ENCODE data around the gene SPDYE18. TPM values are rescaled to one million over a fixed set of nuclear protein-coding genes. Genes with fewer than 3 reads are reported as not detected.
"Not testable (repeated sequence)": the region's sequence is repeated elsewhere in the genome, so short reads cannot be mapped to it uniquely, and the experiment has no call there.

Gene SPDYE18, protein sequence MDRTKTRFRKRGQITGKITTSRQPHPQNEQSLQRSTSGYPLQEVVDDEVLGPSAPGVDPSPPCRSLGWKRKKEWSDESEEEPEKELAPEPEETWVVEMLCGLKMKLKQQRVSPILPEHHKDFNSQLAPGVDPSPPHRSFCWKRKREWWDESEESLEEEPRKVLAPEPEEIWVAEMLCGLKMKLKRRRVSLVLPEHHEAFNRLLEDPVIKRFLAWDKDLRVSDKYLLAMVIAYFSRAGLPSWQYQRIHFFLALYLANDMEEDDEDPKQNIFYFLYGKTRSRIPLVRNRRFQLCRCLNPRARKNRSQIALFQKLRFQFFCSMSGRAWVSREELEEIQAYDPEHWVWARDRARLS
- 0.63 TPM for total RNA-seq
- polyA plus RNA-seq, result 1.3 TPM

DNA sequence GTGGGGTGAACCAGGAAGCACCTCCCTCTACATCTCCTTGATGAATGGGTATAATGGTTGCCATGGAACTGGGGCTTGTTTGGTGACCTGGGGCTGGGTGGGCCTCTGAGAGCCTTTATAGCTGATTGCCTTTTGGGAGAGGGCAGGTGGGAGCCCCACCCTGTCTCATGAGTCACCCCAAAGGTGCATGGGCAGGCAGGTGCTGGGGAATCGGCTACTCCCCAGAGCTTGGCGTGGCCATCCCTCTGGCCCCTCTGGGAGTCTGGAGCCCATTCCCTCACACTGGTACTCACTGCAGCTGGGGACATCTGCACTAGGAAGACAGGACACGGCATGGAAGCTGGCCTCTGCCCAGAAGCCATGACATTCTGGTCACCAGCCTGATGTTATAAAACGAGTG lies at the start of gene SPDYE18:
SPDYE18 (minus strand) TSS at position 2 of the 400 bp plus-strand sequence. CDS start 2,046 bp downstream, outside the sequence.
- H3K4me3 ChIP-seq (ENCODE audit: low read depth, low read length), result not testable (repeated sequence)
- over 99% methylated on average over 4 of the region's 4 CpGs for WGBS

GRCh38 chr7:77108362-77108761 lies 46.0 kb upstream of the SPDYE18 start:
- not testable (repeated sequence) for H3K36me3 ChIP-seq (ENCODE audit: insufficient read depth); H3K4me3 ChIP-seq (ENCODE audit: low read depth, low read length); H3K27ac ChIP-seq (ENCODE audit: low read depth); H3K4me1 ChIP-seq (ENCODE audit: insufficient read depth); DNase-seq (ENCODE audit: extremely low spot score)
- 47% methylated on average over 1 of the region's 1 CpG for WGBS

More for the DNA sequence above, at the start of gene SPDYE18:
- not testable (repeated sequence) for DNase-seq (ENCODE audit: extremely low spot score); H3K27ac ChIP-seq (ENCODE audit: low read depth); H3K4me1 ChIP-seq (ENCODE audit: insufficient read depth); H3K36me3 ChIP-seq (ENCODE audit: insufficient read depth)

- WGBS, result 24% methylated on average over 3 of the region's 3 CpGs
- H3K4me3 ChIP-seq (ENCODE audit: low read depth, low read length); H3K4me1 ChIP-seq (ENCODE audit: insufficient read depth); H3K27ac ChIP-seq (ENCODE audit: low read depth); DNase-seq (ENCODE audit: extremely low spot score); H3K36me3 ChIP-seq (ENCODE audit: insufficient read depth): not testable (repeated sequence)
These were observed 45.3 kb upstream of the SPDYE18 start for GRCh38 chr7:77107659-77108058.

DNA sequence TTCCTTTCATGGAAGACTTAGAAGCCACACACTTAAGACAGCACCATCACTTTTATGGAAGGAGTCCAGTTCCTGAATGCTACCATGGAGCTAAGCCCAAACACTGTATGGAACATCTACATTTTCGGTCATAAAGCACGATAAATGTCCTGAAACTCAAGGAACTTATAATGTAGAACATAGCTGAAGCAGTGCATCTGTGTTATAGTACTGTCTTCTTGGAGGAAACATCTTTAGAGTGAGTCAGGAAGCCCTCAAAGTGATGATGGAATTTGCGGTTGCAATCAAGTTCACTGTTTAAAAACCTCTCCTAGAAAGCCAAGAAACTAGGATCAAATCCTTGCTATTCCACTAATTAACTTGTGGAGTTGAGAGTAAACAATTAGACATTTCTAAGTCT lies 43.5 kb upstream of the SPDYE18 start:
- WGBS, result 51% methylated on average over 3 of the region's 3 CpGs
- H3K4me3 ChIP-seq (ENCODE audit: low read depth, low read length); H3K4me1 ChIP-seq (ENCODE audit: insufficient read depth); DNase-seq (ENCODE audit: extremely low spot score); H3K27ac ChIP-seq (ENCODE audit: low read depth); H3K36me3 ChIP-seq (ENCODE audit: insufficient read depth): not testable (repeated sequence)

DNA sequence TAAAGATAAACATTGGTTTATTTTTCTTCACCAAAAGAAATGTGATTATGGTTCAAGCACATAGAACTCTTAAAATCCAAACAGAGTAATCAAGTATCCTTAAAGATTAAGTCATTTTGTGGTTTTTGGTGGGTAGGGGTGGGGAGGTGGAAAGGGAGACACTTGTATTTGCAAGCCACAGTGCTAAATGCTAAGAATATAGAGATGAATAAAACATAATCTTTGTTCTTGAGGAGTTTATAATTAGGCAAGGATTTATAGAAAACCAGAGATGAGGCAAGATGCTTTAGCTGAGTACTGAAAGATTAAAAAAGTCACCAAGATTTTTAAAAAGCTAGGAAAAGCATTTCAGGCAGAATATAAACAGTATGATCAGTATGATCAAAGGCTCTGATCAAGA lies 40.3 kb upstream of the SPDYE18 start:
- H3K36me3 ChIP-seq (ENCODE audit: insufficient read depth); H3K27ac ChIP-seq (ENCODE audit: low read depth); DNase-seq (ENCODE audit: extremely low spot score); H3K4me1 ChIP-seq (ENCODE audit: insufficient read depth); H3K4me3 ChIP-seq (ENCODE audit: low read depth, low read length): not testable (repeated sequence)

GRCh38 chr7:77101187-77101586 lies 38.8 kb upstream of the SPDYE18 start:
- H3K36me3 ChIP-seq (ENCODE audit: insufficient read depth); H3K27ac ChIP-seq (ENCODE audit: low read depth); H3K4me1 ChIP-seq (ENCODE audit: insufficient read depth); DNase-seq (ENCODE audit: extremely low spot score); H3K4me3 ChIP-seq (ENCODE audit: low read depth, low read length): not testable (repeated sequence)
- 92% methylated on average over 1 of the region's 1 CpG for WGBS

DNA sequence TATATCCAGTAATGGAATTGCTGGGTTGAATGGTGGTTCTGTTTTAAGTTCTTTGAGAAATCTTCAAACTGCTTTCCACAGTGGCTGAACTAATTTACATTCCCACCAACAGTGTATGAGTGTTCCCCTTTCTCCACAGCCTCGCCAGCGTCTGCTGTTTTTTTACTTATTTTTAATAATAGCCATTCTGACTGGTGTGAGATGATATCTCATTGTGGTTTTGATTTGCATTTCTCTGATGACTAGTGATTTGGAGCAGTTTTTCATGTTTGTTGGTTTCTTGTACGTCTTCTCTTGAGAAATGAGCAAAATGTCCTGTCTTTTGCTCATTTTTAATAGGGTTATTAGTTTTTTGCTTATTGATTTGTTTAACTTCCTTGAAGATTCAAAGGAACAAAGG lies 38.1 kb upstream of the SPDYE18 start:
- not testable (repeated sequence) for H3K4me1 ChIP-seq (ENCODE audit: insufficient read depth); H3K4me3 ChIP-seq (ENCODE audit: low read depth, low read length); H3K27ac ChIP-seq (ENCODE audit: low read depth); DNase-seq (ENCODE audit: extremely low spot score); H3K36me3 ChIP-seq (ENCODE audit: insufficient read depth)
- 82% methylated on average over 3 of the region's 3 CpGs for WGBS

- H3K27ac ChIP-seq (ENCODE audit: low read depth); H3K36me3 ChIP-seq (ENCODE audit: insufficient read depth); DNase-seq (ENCODE audit: extremely low spot score); H3K4me3 ChIP-seq (ENCODE audit: low read depth, low read length); H3K4me1 ChIP-seq (ENCODE audit: insufficient read depth): not testable (repeated sequence)
- WGBS, result 31% methylated on average over 2 of the region's 2 CpGs
These were observed 29.9 kb upstream of the SPDYE18 start for GRCh38 chr7:77092301-77092700.

DNA sequence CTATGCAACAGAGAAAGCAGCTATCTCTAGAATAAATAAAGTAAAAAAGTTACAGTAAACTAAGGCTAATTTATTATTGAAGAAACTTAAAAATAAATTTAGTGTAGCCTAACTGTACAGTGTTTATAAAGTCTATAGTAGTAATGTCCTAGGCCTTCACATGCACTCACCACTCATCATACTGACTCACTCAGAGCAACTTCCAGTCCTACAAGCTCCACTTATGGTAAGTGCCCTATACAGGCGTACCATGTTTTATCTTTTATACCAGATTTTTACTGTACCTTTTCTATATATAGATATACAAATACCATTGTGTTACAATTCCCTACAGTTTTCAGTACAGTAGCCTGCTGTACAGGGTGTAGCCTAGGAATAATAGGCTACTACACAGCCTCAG lies 19.8 kb upstream of the SPDYE18 start:
- not testable (repeated sequence) for H3K4me1 ChIP-seq (ENCODE audit: insufficient read depth); H3K27ac ChIP-seq (ENCODE audit: low read depth); H3K4me3 ChIP-seq (ENCODE audit: low read depth, low read length); H3K36me3 ChIP-seq (ENCODE audit: insufficient read depth); DNase-seq (ENCODE audit: extremely low spot score)
- WGBS, result 95% methylated on average over 1 of the region's 1 CpG

DNA sequence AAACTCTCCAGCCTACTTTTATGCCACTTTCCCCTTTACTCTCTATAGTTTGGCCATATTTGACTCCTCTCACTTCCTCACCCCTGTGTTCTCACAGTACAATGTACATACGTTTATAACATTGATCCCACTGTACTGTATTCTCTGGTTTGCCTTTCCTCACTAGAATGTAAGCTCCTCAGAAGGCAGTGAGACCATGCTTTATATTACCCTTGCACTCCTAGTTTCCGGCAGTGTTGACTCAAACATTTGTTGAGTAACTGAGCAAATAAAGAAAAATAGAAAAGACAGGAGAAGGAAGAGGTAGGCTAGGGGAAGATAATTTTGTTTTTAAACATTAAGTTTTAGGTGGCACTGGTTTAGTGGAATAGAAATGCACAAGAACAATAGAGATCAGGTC lies 17.9 kb upstream of the SPDYE18 start:
- DNase-seq (ENCODE audit: extremely low spot score); H3K4me1 ChIP-seq (ENCODE audit: insufficient read depth); H3K36me3 ChIP-seq (ENCODE audit: insufficient read depth); H3K4me3 ChIP-seq (ENCODE audit: low read depth, low read length); H3K27ac ChIP-seq (ENCODE audit: low read depth): not testable (repeated sequence)
- 78% methylated on average over 2 of the region's 2 CpGs for WGBS

DNA sequence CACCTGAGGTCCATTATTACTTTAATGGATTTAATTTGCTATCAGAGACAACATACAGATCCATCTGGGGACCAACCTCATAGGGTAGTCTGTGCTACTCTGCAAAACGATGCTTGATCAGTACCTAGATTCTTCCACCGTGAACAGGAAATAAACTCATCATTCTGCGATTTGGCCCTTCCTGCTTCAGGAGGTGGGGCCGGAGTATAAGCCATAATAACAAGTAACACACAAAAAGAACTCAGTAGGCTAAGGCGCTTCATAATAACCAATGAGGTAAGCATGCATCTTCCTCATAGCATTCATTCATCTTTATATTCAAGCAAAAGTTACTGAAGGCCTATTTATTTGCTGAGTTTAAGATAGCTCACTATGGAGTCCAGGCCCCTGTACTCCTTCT lies 17.3 kb upstream of the SPDYE18 start:
- not testable (repeated sequence) for H3K4me1 ChIP-seq (ENCODE audit: insufficient read depth); H3K27ac ChIP-seq (ENCODE audit: low read depth)

DNA sequence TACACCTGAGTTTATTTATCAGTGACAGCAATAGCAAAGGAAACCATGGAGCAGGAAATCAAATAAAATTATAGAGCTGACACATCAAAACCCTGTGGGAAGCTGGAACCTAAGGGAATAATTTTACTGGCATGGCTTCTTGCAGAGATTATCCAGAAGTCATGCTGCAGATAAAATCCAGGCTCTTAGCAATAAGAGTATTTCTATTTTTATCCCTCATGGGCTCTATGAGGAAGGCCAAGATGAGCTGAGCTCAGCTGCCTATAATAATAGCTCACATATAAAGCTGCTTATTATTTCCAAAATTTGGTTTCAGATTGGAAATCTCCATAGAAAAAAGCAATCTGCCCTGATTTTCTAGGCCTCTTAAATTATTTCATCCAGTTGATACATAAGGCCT lies 16.8 kb upstream of the SPDYE18 start:
- H3K4me3 ChIP-seq (ENCODE audit: low read depth, low read length); H3K27ac ChIP-seq (ENCODE audit: low read depth); H3K36me3 ChIP-seq (ENCODE audit: insufficient read depth); DNase-seq (ENCODE audit: extremely low spot score); H3K4me1 ChIP-seq (ENCODE audit: insufficient read depth): not testable (repeated sequence)

More for the DNA sequence above, 17.3 kb upstream of the SPDYE18 start:
- 54% methylated on average over 5 of the region's 5 CpGs for WGBS
- DNase-seq (ENCODE audit: extremely low spot score); H3K4me3 ChIP-seq (ENCODE audit: low read depth, low read length); H3K36me3 ChIP-seq (ENCODE audit: insufficient read depth): not testable (repeated sequence)

DNA sequence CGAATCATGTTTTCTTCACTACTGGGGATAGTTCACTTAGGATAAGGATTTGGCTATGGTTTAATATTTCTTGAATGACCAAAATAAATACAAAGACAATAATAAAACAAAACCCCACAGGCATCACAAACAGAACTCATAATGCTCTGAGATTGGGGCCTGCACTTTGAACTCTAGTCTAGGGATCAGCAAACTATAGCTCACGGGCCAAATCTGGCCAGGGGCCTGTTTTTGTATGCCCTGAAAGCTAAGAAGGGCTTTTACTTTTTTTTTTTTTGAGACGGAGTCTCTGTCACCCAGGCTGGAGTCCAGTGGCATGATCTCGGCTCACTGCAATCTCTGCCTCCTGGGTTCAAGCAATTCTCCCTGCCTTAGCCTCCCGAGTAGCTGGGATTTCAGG lies 14.7 kb upstream of the SPDYE18 start:
- H3K4me3 ChIP-seq (ENCODE audit: low read depth, low read length); H3K4me1 ChIP-seq (ENCODE audit: insufficient read depth); H3K36me3 ChIP-seq (ENCODE audit: insufficient read depth); DNase-seq (ENCODE audit: extremely low spot score); H3K27ac ChIP-seq (ENCODE audit: low read depth): not testable (repeated sequence)
- 85% methylated on average over 5 of the region's 5 CpGs for WGBS

- DNase-seq (ENCODE audit: extremely low spot score); H3K4me1 ChIP-seq (ENCODE audit: insufficient read depth); H3K27ac ChIP-seq (ENCODE audit: low read depth); H3K4me3 ChIP-seq (ENCODE audit: low read depth, low read length); H3K36me3 ChIP-seq (ENCODE audit: insufficient read depth): not testable (repeated sequence)
- WGBS, result 94% methylated on average over 5 of the region's 6 CpGs
These were observed 12.5 kb upstream of the SPDYE18 start for GRCh38 chr7:77074786-77075396.

All from urinary bladder (tissue), 4 donors.